Neural cell (in vitro differentiated cells): ENCODE results near the gene MYL4.

Source experiments
- CTCF ChIP-seq: fragments of 450-650 bp; IDR thresholded peaks from 2 replicates; pipeline ENCODE4 v1.5.1; 2014; ENCODE audit warnings: antibody characterized with exemption, mild to moderate bottlenecking, moderate library complexity; ENCODE audit not compliant: poor library complexity, severe bottlenecking
- EZH2 ChIP-seq: fragments of 200-600, 300-800 bp; shearing (Covaris generic), sonication (generic); IDR thresholded peaks from 2 replicates; pipeline ENCODE4 v1.6.1; 2014; ENCODE audit warnings: antibody characterized with exemption, low read length, borderline replicate concordance, mild to moderate bottlenecking; ENCODE audit not compliant: insufficient read depth, poor library complexity, severe bottlenecking
- POLR2AphosphoS5 ChIP-seq: IDR thresholded peaks from 2 replicates; pipeline ENCODE4 v1.6.1; 2012
- TAF1 ChIP-seq: IDR thresholded peaks from 2 replicates; pipeline ENCODE4 v1.6.1; 2012; ENCODE audit warnings: low read depth

GRCh38 chr17:47199627-47200324 is 9.4 kb upstream of the MYL4 start:
- TF ChIP-seq CTCF (no peak), EZH2 (no peak), POLR2AphosphoS5 (no peak), TAF1 (no peak)
